HEK293 (cell line): ENCODE results near the gene PRR19.
A peak's percentile ranks its signal among the peaks of the same experiment; 100 is the strongest.

ENCODE experiments used
- HOXD13 ChIP-seq: sonication (generic); formaldehyde crosslinking; IDR thresholded peaks from 2 replicates; pipeline ENCODE4 v1.8.0; 2022; ENCODE audit warnings: missing genetic modification reagents, borderline replicate concordance
- KLF8 ChIP-seq: fragments of 450-650 bp; formaldehyde crosslinking; IDR thresholded peaks from 2 replicates; pipeline ENCODE4 v1.5.1; 2016; ENCODE audit warnings: missing biosample characterization, missing genetic modification characterization
- TRIM28 ChIP-seq: IDR thresholded peaks from 2 replicates; pipeline ENCODE4 v1.6.1; 2011; ENCODE audit warnings: low read length, control low read depth, borderline replicate concordance
- ZBTB1 ChIP-seq: fragments of 450-650 bp; formaldehyde crosslinking; IDR thresholded peaks from 2 replicates; pipeline ENCODE4 v1.5.1; 2016; ENCODE audit warnings: missing biosample characterization, missing genetic modification characterization
- ZFP3 ChIP-seq: fragments of 450-650 bp; formaldehyde crosslinking; IDR thresholded peaks from 2 replicates; pipeline ENCODE4 v1.5.1; 2016; ENCODE audit warnings: low read depth, missing biosample characterization, missing genetic modification characterization
- ZNF10 ChIP-seq: fragments of 450-650 bp; formaldehyde crosslinking; IDR thresholded peaks from 2 replicates; pipeline ENCODE4 v1.5.1; 2017; ENCODE audit warnings: missing biosample characterization, missing genetic modification characterization
- ZNF155 ChIP-seq: fragments of 450-650 bp; formaldehyde crosslinking; IDR thresholded peaks from 2 replicates; pipeline ENCODE4 v1.5.1; 2016; ENCODE audit warnings: missing biosample characterization, missing genetic modification characterization
- ZNF157 ChIP-seq: fragments of 450-650 bp; formaldehyde crosslinking; IDR thresholded peaks from 2 replicates; pipeline ENCODE4 v1.5.1; 2016; ENCODE audit warnings: missing biosample characterization, missing genetic modification characterization
- ZNF175 ChIP-seq: fragments of 450-650 bp; formaldehyde crosslinking; IDR thresholded peaks from 2 replicates; pipeline ENCODE4 v1.5.1; 2016; ENCODE audit warnings: missing biosample characterization, missing genetic modification characterization
- ZNF221 ChIP-seq: fragments of 450-650 bp; formaldehyde crosslinking; IDR thresholded peaks from 2 replicates; pipeline ENCODE4 v1.5.1; 2017; ENCODE audit warnings: missing biosample characterization, missing genetic modification characterization, borderline replicate concordance
- ZNF23 ChIP-seq: fragments of 450-650 bp; formaldehyde crosslinking; IDR thresholded peaks from 2 replicates; pipeline ENCODE4 v1.5.1; 2016; ENCODE audit warnings: missing biosample characterization, missing genetic modification characterization, borderline replicate concordance
- ZNF292 ChIP-seq: fragments of 450-650 bp; formaldehyde crosslinking; IDR thresholded peaks from 2 replicates; pipeline ENCODE4 v1.5.1; 2016; ENCODE audit warnings: low read depth, missing biosample characterization, missing genetic modification characterization, borderline replicate concordance
- ZNF350 ChIP-seq: fragments of 450-650 bp; formaldehyde crosslinking; IDR thresholded peaks from 2 replicates; pipeline ENCODE4 v1.5.0; 2017; ENCODE audit warnings: missing biosample characterization, mild to moderate bottlenecking, missing genetic modification characterization
- ZNF426 ChIP-seq: fragments of 450-650 bp; formaldehyde crosslinking; IDR thresholded peaks from 2 replicates; pipeline ENCODE4 v1.5.1; 2017; ENCODE audit warnings: missing biosample characterization, missing genetic modification characterization, mild to moderate bottlenecking, inconsistent platforms, moderate library complexity
- ZNF514 ChIP-seq: fragments of 450-650 bp; formaldehyde crosslinking; IDR thresholded peaks from 2 replicates; pipeline ENCODE4 v1.5.1; 2016; ENCODE audit warnings: missing biosample characterization, missing genetic modification characterization
- ZNF555 ChIP-seq: fragments of 450-650 bp; formaldehyde crosslinking; conservative IDR thresholded peaks from 2 replicates; pipeline ENCODE4 v1.5.1; 2017; ENCODE audit warnings: missing biosample characterization, mild to moderate bottlenecking, missing genetic modification characterization, inconsistent platforms
- ZNF596 ChIP-seq: fragments of 450-650 bp; IDR thresholded peaks from 2 replicates; pipeline ENCODE4 v1.5.0; 2018; ENCODE audit warnings: missing biosample characterization, mild to moderate bottlenecking, missing genetic modification characterization, moderate library complexity
- ZNF623 ChIP-seq: fragments of 450-650 bp; formaldehyde crosslinking; IDR thresholded peaks from 2 replicates; pipeline ENCODE4 v1.5.1; 2016; ENCODE audit warnings: missing biosample characterization, missing genetic modification characterization
- ZNF626 ChIP-seq: fragments of 450-650 bp; sonication (Bioruptor Pico); formaldehyde crosslinking; IDR thresholded peaks from 2 replicates; pipeline ENCODE4 v1.5.1; 2018; ENCODE audit warnings: missing biosample characterization, missing genetic modification characterization, inconsistent platforms
- ZNF658 ChIP-seq: fragments of 450-650 bp; formaldehyde crosslinking; IDR thresholded peaks from 2 replicates; pipeline ENCODE4; 2016; ENCODE audit warnings: missing biosample characterization, missing genetic modification characterization
- ZNF664 ChIP-seq: fragments of 450-650 bp; formaldehyde crosslinking; IDR thresholded peaks from 2 replicates; pipeline ENCODE4 v1.5.1; 2016; ENCODE audit warnings: missing biosample characterization, missing genetic modification characterization
- ZNF670 ChIP-seq: fragments of 450-650 bp; formaldehyde crosslinking; IDR thresholded peaks from 2 replicates; pipeline ENCODE4 v1.5.1; 2016; ENCODE audit warnings: missing biosample characterization, missing genetic modification characterization, low read depth
- ZNF785 ChIP-seq: fragments of 450-650 bp; formaldehyde crosslinking; IDR thresholded peaks from 2 replicates; pipeline ENCODE4 v1.5.1; 2016; ENCODE audit warnings: missing biosample characterization, missing genetic modification characterization
- ZNF837 ChIP-seq: fragments of 450-650 bp; formaldehyde crosslinking; IDR thresholded peaks from 2 replicates; pipeline ENCODE4 v1.5.1; 2016; ENCODE audit warnings: missing biosample characterization, missing genetic modification characterization
- ZSCAN23 ChIP-seq: fragments of 450-650 bp; formaldehyde crosslinking; IDR thresholded peaks from 2 replicates; pipeline ENCODE4 v1.5.1; 2016; ENCODE audit warnings: missing biosample characterization, missing genetic modification characterization
- TF ChIP-seq, protein P1 (sequence below): fragments of 450-650 bp; IDR thresholded peaks from 2 replicates; pipeline ENCODE4 v1.5.1; 2018; ENCODE audit warnings: missing biosample characterization, mild to moderate bottlenecking, missing genetic modification characterization
- TF ChIP-seq, protein P2 (sequence below): fragments of 450-650 bp; formaldehyde crosslinking; IDR thresholded peaks from 2 replicates; pipeline ENCODE4 v1.5.1; 2016; ENCODE audit warnings: missing biosample characterization, missing genetic modification characterization
- TF ChIP-seq, protein P3 (sequence below): fragments of 450-650 bp; formaldehyde crosslinking; IDR thresholded peaks from 2 replicates; pipeline ENCODE4 v1.5.1; 2017; ENCODE audit warnings: missing biosample characterization, mild to moderate bottlenecking, missing genetic modification characterization, moderate library complexity
- TF ChIP-seq, protein P4 (sequence below): fragments of 450-650 bp; formaldehyde crosslinking; IDR thresholded peaks from 2 replicates; pipeline ENCODE4; 2016; ENCODE audit warnings: missing biosample characterization, missing genetic modification characterization
- TF ChIP-seq, protein P5 (sequence below): fragments of 450-650 bp; formaldehyde crosslinking; IDR thresholded peaks from 2 replicates; pipeline ENCODE4 v1.5.1; 2016; ENCODE audit warnings: missing biosample characterization, missing genetic modification characterization

The PRR19 gene

DNA sequence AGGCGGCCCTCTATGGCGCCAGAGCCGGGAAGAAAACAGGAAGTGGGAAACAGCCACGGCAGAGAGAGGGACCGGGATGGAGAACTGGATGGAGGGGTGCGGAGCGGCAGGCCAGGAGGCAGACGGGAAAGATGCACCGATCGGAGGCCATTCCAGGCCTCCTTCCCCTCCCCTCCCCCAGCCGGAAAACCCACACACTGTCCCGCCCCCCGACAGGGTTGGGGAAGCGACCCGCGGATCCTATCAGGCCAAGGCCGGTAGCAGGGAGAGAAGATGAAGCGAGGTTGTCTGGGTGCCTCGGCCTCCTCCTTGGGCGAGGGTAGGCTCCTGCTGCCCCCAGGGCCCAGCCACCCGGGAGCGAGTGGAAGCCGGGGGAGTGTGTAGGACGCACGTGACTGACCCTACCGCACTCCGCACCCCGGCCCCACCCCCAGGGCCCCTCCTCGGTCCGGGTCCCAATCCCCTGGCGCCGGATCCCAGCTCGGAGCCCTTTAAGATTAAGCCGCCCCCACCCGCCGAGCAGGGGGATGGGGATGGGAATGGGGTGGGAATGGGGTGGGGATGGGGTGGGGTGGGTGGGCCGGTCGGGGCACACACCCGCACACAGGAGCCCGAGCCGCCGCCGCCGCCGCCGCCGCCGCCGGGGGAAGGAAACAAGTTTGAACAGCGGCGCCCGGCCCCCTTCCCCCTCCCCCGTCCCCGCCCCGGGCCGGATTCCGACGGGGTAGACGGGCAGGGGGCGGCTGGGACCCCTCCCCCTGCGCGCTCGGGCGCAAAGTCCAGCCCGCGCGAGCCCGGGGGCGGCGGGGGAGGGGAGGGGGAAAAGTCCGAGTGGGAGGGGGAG lies 48.5 kb upstream of the PRR19 start (continued):
- TF ChIP-seq ZNF664 (tag by site-specific recombination) (no peak), TRIM28 (no peak), ZNF785 (tag by site-specific recombination) (no peak), ZNF155 (tag by site-specific recombination) (no peak), ZNF837 (tag by site-specific recombination) (no peak), ZNF175 (tag by site-specific recombination) (no peak), ZNF221 (no peak), ZNF514 (tag by site-specific recombination) (no peak), ZSCAN23 (tag by site-specific recombination) (no peak), ZBTB1 (tag by site-specific recombination) (0 out of 2 replicates have a peak, but pooled peaks have one; percentile 5), ZNF658 (tag by site-specific recombination) (no peak), ZNF23 (tag by site-specific recombination) (no peak), ZNF350 (tag by site-specific recombination) (no peak), HOXD13 (CRISPR knock-in tag) (no peak), ZNF596 (tag by site-specific recombination) (no peak), ZFP3 (no peak), ZNF426 (tag by site-specific recombination) (no peak), ZNF157 (no peak), ZNF623 (tag by site-specific recombination) (no peak), ZNF10 (tag by site-specific recombination) (0 out of 2 replicates have a peak, but pooled peaks have one; percentile 34), ZNF292 (no peak), KLF8 (tag by site-specific recombination) (peak; percentile 91), ZNF626 (tag by site-specific recombination) (no peak), ZNF555 (no peak), ZNF670 (tag by site-specific recombination) (no peak)
- TF ChIP-seq, protein P1, sequence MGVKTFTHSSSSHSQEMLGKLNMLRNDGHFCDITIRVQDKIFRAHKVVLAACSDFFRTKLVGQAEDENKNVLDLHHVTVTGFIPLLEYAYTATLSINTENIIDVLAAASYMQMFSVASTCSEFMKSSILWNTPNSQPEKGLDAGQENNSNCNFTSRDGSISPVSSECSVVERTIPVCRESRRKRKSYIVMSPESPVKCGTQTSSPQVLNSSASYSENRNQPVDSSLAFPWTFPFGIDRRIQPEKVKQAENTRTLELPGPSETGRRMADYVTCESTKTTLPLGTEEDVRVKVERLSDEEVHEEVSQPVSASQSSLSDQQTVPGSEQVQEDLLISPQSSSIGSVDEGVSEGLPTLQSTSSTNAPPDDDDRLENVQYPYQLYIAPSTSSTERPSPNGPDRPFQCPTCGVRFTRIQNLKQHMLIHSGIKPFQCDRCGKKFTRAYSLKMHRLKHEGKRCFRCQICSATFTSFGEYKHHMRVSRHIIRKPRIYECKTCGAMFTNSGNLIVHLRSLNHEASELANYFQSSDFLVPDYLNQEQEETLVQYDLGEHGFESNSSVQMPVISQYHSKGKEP (tag by site-specific recombination), result no peak
- TF ChIP-seq, protein P2, sequence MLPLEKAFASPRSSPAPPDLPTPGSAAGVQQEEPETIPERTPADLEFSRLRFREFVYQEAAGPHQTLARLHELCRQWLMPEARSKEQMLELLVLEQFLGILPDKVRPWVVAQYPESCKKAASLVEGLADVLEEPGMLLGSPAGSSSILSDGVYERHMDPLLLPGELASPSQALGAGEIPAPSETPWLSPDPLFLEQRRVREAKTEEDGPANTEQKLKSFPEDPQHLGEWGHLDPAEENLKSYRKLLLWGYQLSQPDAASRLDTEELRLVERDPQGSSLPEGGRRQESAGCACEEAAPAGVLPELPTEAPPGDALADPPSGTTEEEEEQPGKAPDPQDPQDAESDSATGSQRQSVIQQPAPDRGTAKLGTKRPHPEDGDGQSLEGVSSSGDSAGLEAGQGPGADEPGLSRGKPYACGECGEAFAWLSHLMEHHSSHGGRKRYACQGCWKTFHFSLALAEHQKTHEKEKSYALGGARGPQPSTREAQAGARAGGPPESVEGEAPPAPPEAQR (tag by site-specific recombination), result no peak
- TF ChIP-seq, protein P3, sequence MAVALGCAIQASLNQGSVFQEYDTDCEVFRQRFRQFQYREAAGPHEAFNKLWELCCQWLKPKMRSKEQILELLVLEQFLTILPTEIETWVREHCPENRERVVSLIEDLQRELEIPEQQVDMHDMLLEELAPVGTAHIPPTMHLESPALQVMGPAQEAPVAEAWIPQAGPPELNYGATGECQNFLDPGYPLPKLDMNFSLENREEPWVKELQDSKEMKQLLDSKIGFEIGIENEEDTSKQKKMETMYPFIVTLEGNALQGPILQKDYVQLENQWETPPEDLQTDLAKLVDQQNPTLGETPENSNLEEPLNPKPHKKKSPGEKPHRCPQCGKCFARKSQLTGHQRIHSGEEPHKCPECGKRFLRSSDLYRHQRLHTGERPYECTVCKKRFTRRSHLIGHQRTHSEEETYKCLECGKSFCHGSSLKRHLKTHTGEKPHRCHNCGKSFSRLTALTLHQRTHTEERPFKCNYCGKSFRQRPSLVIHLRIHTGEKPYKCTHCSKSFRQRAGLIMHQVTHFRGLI (tag by site-specific recombination), result no peak
- TF ChIP-seq, protein P4, sequence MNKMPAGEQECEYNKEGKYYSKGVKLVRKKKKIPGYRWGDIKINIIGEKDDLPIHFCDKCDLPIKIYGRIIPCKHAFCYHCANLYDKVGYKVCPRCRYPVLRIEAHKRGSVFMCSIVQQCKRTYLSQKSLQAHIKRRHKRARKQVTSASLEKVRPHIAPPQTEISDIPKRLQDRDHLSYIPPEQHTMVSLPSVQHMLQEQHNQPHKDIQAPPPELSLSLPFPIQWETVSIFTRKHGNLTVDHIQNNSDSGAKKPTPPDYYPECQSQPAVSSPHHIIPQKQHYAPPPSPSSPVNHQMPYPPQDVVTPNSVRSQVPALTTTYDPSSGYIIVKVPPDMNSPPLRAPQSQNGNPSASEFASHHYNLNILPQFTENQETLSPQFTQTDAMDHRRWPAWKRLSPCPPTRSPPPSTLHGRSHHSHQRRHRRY (tag by site-specific recombination), result no peak
- TF ChIP-seq, protein P5, sequence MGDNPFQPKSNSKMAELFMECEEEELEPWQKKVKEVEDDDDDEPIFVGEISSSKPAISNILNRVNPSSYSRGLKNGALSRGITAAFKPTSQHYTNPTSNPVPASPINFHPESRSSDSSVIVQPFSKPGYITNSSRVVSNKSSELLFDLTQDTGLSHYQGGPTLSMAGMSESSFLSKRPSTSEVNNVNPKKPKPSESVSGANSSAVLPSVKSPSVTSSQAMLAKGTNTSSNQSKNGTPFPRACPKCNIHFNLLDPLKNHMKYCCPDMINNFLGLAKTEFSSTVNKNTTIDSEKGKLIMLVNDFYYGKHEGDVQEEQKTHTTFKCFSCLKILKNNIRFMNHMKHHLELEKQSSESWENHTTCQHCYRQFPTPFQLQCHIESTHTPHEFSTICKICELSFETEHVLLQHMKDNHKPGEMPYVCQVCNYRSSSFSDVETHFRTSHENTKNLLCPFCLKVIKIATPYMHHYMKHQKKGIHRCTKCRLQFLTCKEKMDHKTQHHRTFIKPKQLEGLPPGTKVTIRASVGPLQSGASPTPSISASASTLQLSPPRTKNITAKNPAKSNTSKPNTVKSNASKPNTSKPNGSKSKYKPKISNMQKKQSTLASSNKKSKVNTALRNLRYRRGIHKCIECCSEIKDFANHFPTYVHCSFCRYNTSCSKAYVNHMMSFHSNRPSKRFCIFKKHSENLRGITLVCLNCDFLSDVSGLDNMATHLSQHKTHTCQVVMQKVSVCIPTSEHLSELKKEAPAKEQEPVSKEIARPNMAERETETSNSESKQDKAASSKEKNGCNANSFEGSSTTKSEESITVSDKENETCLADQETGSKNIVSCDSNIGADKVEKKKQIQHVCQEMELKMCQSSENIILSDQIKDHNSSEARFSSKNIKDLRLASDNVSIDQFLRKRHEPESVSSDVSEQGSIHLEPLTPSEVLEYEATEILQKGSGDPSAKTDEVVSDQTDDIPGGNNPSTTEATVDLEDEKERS (tag by site-specific recombination), result no peak
